Measurements from ENCODE around the gene CNTLN. TPM values are rescaled to one million over a fixed set of nuclear protein-coding genes. Genes with fewer than 3 reads are reported as not detected.

The CNTLN gene
- total RNA-seq, 1 donor from 2014 or later, result 3.8 TPM

GRCh38 chr9:17531642-17532254, 396.9 kb downstream of the CNTLN start:
- intact Hi-C loops (cut with DNase I), result loop anchor here (2.0 to 5.0 kb wide), 3 partner anchors 271 to 681 kb away; no protein-coding TSS in a partner anchor
- no peak for DNase-seq (ENCODE audit: missing footprints)
- no peak for ATAC-seq

GRCh38 chr9:17532461-17532860, 397.6 kb downstream of the CNTLN start:
- intact Hi-C loops (cut with DNase I), result loop anchor here (5.0 kb wide), 2 partner anchors 615 to 680 kb away; no protein-coding TSS in a partner anchor
- ATAC-seq (no peak), DNase-seq (ENCODE audit: missing footprints) (no peak)

GRCh38 chr9:17535176-17535575, 400.3 kb downstream of the CNTLN start:
- intact Hi-C loops (cut with DNase I), result no loop called here
- no peak for DNase-seq (ENCODE audit: missing footprints)
- no peak for ATAC-seq

- intact Hi-C loops (cut with DNase I), result no loop called here
- DNase-seq (ENCODE audit: missing footprints) (no peak), ATAC-seq (no peak)
Observed at GRCh38 chr9:17536027-17536426, 401.2 kb downstream of the CNTLN start.

GRCh38 chr9:17551023-17551422, 416.2 kb downstream of the CNTLN start:
- DNase-seq (ENCODE audit: missing footprints) (no peak), ATAC-seq (no peak)
- intact Hi-C loops (cut with DNase I), result no loop called here

Measured in Right ventricle myocardium inferior (tissue), 1 donor.